ENCODE data around the gene TEKT3.

Gene TEKT3

GRCh38 chr17:15289285-15290183, 51.9 kb downstream of the TEKT3 start:
- DNase-seq = no peak

DNA sequence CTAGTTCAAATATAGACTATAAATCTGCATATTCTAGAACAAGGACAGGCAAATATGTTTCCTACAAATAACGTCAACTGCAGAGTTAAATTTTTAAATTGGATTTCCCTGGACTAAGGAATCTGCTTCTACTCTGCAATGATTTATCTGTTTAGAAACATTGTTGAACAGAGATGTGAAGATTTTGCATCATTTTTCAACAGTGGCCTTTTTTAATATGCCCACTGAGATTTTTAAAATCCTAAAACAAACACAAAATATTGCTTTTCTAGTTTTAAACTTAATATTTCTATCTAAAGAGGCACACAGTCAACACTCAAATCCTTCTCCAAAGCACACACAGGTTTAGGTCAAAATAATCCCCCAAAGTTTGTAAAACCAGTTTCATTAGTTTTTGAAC, 52.5 kb downstream of the TEKT3 start:
- no peak for DNase-seq

DNA sequence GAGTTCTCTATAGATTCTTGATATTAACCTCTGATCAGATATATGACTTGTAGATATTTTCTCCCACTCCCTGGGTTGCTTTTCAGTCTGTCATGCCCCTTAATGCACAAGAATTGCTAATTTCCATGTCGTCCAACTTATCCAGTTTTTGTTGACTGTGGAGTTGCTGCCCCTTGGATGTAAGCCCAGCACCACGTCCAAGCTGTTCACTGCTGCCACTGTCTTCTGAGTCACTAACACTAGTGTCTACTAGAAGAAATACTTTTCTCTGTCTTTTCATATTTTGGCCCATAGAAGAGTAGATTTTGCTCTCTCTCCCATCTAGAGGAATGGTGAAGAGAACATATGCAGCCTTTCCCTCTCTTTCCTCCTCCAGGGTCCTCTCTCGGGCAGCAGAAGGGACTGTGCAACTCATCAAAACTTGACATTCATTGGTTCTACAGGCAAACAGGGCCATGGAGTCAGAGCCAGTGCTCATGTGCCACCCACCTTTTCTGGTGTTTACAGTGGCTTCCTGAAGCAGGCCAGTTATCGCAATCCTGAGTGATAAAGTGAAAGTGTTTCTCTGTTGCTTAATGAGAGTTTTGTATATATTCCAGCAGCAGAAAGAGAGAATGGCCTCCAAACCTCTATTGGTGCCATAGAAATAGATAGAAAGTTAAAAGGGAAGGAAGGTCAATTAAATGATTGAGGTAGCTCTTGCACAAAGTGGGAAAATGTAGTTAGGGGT, 53.7 kb downstream of the TEKT3 start:
- no peak for DNase-seq

DNA sequence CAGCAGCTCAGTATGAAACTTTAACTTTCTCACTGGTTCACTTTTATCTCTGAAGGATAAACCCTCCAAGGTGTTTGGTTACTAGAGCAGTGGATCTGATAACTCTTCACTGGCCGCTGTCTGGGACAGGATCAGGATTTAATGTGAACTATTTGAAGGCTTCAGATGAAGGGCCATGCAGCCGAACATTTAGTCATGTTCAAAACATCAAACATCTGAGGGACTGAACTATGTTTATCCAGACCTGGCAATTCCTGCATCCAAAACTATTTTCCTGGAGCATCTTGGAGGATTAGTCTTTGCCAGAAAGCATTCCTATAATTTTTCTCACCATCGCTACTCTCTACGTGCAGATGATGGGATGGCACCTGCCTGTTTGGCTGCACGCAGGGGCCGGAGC, 55.9 kb downstream of the TEKT3 start:
- DNase-seq = no peak

GRCh38 chr17:15284537-15284936, 56.9 kb downstream of the TEKT3 start:
- no peak for DNase-seq

GRCh38 chr17:15284107-15284506, 57.3 kb downstream of the TEKT3 start:
- no peak for DNase-seq

- DNase-seq = no peak
Measured at GRCh38 chr17:15281909-15282308, 59.5 kb downstream of the TEKT3 start.

- no peak for DNase-seq
Measured at GRCh38 chr17:15278924-15279477, 62.4 kb downstream of the TEKT3 start.

DNA sequence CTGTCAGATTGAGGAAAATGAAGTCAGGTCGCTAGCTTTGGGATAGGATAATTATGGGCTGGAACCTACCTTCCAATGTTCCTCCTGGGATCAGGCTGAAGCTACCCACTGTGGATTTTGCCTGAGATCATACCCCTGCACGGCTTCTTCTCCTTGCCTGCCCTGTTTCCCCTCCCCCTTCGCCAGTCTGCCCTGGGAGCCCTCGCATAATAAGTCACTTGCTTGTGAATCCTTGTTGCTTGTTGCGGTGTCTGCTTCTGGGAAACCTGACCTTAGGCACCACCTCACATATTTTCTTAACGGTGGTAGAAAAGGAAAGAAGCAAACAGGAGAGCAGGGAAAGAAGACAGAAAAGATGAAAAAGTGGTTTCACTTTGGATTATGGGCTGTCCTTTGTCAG, 63.0 kb downstream of the TEKT3 start:
- no peak for DNase-seq

- DNase-seq = no peak
Measured at GRCh38 chr17:15274017-15274416, 67.4 kb downstream of the TEKT3 start.

GRCh38 chr17:15273141-15273793, 68.1 kb downstream of the TEKT3 start:
- DNase-seq = no peak

GRCh38 chr17:15271741-15272140, 69.7 kb downstream of the TEKT3 start:
- no peak for DNase-seq

DNA sequence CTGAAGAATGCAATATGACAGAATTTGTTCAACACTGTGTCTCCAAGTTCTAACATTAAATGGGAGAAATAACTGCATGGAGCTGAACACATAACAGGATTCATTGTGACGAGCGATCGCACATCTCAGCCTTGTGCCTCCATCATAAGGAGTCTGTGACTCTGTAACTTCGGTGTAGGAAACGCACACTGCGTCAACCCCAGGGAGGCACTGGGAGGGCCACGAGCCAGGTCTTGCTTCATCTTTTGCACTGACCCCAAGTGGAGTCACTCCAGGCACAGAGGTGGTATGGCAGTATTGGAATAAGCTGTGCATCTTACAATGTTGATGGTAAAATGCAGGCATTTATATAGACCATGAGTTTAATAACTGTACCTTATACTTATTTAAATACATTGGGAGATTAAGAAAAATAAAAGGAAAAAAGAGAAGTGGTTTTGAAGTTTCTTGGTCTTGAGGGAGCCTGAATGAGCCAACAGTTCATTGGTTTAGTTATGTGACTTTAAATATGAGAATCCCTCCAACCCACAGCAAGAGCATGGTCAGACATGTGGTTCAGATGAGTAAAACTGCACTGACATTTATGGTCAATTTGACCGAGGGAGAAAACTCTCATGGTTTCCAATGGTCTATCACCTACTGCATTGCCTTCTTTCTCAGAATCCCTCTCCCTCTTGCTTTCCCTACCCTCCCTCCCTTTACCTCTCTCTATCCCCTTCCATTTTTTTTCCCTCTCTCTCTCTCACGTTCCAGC, 70.6 kb downstream of the TEKT3 start:
- DNase-seq = no peak

GRCh38 chr17:15269780-15270089, 71.7 kb downstream of the TEKT3 start:
- DNase-seq = no peak

- no peak for DNase-seq
Measured at GRCh38 chr17:15269087-15269779, 72.2 kb downstream of the TEKT3 start.

- DNase-seq = no peak
Measured at GRCh38 chr17:15268461-15268860, 72.9 kb downstream of the TEKT3 start.

DNA sequence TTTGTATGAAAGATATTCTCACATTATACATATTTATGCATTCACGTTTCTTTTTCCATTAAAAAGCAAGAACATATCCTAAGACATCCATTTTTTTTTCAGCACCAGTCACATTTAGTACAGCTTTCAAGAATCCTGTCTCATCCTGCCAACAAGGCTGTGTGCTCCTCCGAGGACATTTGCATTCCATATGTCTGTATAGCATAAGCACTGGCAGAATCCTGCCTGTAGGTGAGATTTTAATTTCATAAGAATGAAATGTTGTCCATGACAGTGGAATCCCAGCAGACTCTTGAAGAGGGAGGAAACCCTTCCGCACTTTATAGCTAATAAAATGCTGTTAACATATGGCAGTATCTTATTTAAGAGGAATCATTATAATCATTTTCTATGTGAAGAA, 73.4 kb downstream of the TEKT3 start:
- no peak for DNase-seq

GRCh38 chr17:15266325-15267125, 74.9 kb downstream of the TEKT3 start:
- no peak for DNase-seq

DNA sequence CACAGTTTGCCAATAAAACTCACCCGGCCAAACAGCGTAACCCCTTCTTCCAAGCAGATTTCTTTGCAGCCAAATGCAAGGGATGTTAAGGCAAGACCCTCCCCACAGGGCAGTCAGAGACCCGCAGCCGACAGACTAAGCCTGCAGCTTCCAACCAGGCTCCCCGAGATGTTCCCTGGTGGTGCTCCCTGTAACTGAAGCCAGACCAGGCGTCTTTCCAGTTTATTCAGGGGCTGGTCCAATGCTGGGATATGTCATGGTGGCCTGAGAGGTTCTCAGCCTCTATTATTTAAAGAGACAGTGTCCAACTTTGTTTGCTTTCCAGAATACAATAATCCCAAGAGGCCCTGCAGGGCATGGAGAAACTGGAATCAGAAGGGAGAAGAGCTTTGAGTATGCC, 76.3 kb downstream of the TEKT3 start, which contains the start of gene PMP22:
TSS of gene PMP22 (minus strand) at position 196 of the 400 bp plus-strand sequence. CDS start 4,599 bp downstream, outside the sequence.
- DNase-seq = no peak

DNA sequence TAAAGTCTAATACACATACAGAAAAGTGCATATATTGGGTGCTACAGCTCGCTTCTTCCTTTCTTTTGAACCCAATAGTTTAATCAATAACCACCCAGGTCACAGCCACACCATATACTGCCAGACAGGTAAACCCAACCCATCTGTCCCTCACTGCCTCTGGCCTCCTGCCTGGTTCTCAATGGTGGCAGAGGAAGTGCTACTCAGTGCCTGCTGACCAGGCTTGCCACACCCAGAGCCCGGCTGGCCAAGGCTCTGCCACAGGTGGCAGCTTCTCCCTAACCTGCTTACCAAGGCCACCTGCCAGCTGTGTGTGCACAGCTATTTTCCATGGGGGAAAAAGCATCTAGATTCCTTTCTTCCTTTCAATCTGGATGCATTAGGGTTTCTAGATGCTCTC, 76.9 kb downstream of the TEKT3 start:
- no peak for DNase-seq

DNA sequence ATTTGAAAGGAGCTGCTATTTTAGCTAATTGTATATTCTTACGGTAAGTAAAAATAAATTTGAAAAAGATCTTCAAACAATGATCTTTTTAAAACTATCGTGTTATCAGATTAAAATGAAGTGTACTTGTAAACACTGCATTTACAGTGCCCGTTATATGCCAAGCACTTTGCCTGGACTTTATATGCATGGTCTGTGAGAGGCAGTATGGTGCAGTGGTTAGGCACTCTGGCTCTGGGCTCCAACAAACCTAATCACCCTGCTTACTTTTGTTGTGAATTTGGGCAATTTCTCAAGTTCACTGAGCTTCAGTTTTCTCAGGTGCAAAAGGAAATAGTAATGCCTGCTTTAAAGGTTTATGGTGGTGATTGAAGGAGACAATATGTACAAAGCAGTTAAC, 77.7 kb downstream of the TEKT3 start:
- no peak for DNase-seq
